ENCODE results near the gene SMARCA2.

SMARCA2 gene

GRCh38 chr9:2013743-2014475 lies 1.2 kb upstream of the SMARCA2 start:
- peak overlapping the region; percentile 90 for H3K4me3 ChIP-seq (ENCODE audit: low read depth, low read length)
- no peak for TF ChIP-seq CTCF (conservative IDR thresholded peaks at IDR 0.05; ENCODE audit: low read depth, low read length)
- peak; percentile 45 for DNase-seq (ENCODE audit: low read depth)

- H3K4me3 ChIP-seq (ENCODE audit: low read depth, low read length), result peak overlapping the region; percentile 90
- no peak for TF ChIP-seq CTCF (conservative IDR thresholded peaks at IDR 0.05; ENCODE audit: low read depth, low read length)
- DNase-seq (ENCODE audit: low read depth), result peak; percentile 44
Observed at GRCh38 chr9:2015581-2016407, 647 bp downstream of the SMARCA2 start.

GRCh38 chr9:2016408-2017330 lies 1.5 kb downstream of the SMARCA2 start:
- H3K4me3 ChIP-seq (ENCODE audit: low read depth, low read length), result peak overlapping the region; percentile 90
- DNase-seq (ENCODE audit: low read depth), result peak; percentile 78

GRCh38 chr9:2017331-2018161 lies 2.4 kb downstream of the SMARCA2 start:
- no peak for TF ChIP-seq CTCF (conservative IDR thresholded peaks at IDR 0.05; ENCODE audit: low read depth, low read length)
- peak; percentile 79 for DNase-seq (ENCODE audit: low read depth)
- H3K4me3 ChIP-seq (ENCODE audit: low read depth, low read length), result peak overlapping the region; percentile 90

More at GRCh38 chr9:2016408-2017330, 1.5 kb downstream of the SMARCA2 start:
- no peak for TF ChIP-seq CTCF (conservative IDR thresholded peaks at IDR 0.05; ENCODE audit: low read depth, low read length)

- DNase-seq (ENCODE audit: low read depth), result no peak
- no peak for TF ChIP-seq CTCF (conservative IDR thresholded peaks at IDR 0.05; ENCODE audit: low read depth, low read length)
- peak overlapping the region; percentile 90 for H3K4me3 ChIP-seq (ENCODE audit: low read depth, low read length)
Observed at GRCh38 chr9:2018162-2018643, 3.1 kb downstream of the SMARCA2 start.
